ENCODE data around the gene RHD.
A peak's percentile ranks its signal among the peaks of the same experiment; 100 is the strongest.
"Not testable (repeated sequence)": the region's sequence is repeated elsewhere in the genome, so short reads cannot be mapped to it uniquely, and the experiment has no call there.

The RHD gene

GRCh38 chr1:25272238-25272637, at the start of gene RHD:
Gene RHD, plus strand, starts transcription at chr1:25272509. Its CDS starts 39 bp downstream, at chr1:25272548.
- H3K9me3 ChIP-seq (ENCODE audit: control insufficient read depth, insufficient read depth, low read length); H3K9ac ChIP-seq (ENCODE audit: low read depth, low read length); H3K36me3 ChIP-seq (ENCODE audit: control insufficient read depth, insufficient read depth, low read length); H3K27me3 ChIP-seq (ENCODE audit: control insufficient read depth, insufficient read depth, low read length); H3K4me3 ChIP-seq (ENCODE audit: low read depth, low read length); H3K4me1 ChIP-seq (ENCODE audit: control insufficient read depth, insufficient read depth, low read length): not testable (repeated sequence)

DNA sequence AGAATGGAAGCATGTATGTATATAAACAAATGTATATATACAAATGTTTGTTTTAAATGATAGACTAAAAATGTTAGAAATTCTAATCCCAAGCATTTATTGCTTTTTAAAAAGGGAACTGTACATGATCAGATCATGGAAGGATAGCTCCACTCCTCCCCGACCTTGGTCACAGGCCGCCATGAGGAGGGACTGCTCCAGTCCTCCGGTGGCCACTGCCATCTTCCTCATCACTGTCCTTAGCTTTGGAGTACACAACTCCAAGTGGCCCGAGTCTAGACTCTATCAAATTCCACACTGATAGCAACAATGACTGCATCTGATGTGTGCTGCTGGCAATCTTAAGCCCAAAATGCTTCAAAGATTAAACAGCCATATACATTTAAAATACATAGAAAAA, 49.7 kb upstream of the RHD start:
- peaks cover 21% of the 10 kb centered on the region for H3K36me3 ChIP-seq (ENCODE audit: control insufficient read depth, insufficient read depth, low read length)
- H3K27me3 ChIP-seq (ENCODE audit: control insufficient read depth, insufficient read depth, low read length), result no peaks in the 10 kb centered on the region
- no peak overlapping the region for H3K9ac ChIP-seq (ENCODE audit: low read depth, low read length)
- H3K9me3 ChIP-seq (ENCODE audit: control insufficient read depth, insufficient read depth, low read length), result no peaks in the 10 kb centered on the region
- H3K4me1 ChIP-seq (ENCODE audit: control insufficient read depth, insufficient read depth, low read length), result no peaks in the 10 kb centered on the region
- H3K4me3 ChIP-seq (ENCODE audit: low read depth, low read length), result no peak overlapping the region

- Histone ChIP-seq H3K27me3 (ENCODE audit: control insufficient read depth, insufficient read depth, low read length) (no peaks in the 10 kb centered on the region), H3K4me1 (ENCODE audit: control insufficient read depth, insufficient read depth, low read length) (no peaks in the 10 kb centered on the region), H3K36me3 (ENCODE audit: control insufficient read depth, insufficient read depth, low read length) (peaks cover 26% of the 10 kb centered on the region), H3K9me3 (ENCODE audit: control insufficient read depth, insufficient read depth, low read length) (no peaks in the 10 kb centered on the region), H3K4me3 (ENCODE audit: low read depth, low read length) (no peak overlapping the region), H3K9ac (ENCODE audit: low read depth, low read length) (no peak overlapping the region)
These were observed 48.8 kb upstream of the RHD start for GRCh38 chr1:25223471-25223870.

DNA sequence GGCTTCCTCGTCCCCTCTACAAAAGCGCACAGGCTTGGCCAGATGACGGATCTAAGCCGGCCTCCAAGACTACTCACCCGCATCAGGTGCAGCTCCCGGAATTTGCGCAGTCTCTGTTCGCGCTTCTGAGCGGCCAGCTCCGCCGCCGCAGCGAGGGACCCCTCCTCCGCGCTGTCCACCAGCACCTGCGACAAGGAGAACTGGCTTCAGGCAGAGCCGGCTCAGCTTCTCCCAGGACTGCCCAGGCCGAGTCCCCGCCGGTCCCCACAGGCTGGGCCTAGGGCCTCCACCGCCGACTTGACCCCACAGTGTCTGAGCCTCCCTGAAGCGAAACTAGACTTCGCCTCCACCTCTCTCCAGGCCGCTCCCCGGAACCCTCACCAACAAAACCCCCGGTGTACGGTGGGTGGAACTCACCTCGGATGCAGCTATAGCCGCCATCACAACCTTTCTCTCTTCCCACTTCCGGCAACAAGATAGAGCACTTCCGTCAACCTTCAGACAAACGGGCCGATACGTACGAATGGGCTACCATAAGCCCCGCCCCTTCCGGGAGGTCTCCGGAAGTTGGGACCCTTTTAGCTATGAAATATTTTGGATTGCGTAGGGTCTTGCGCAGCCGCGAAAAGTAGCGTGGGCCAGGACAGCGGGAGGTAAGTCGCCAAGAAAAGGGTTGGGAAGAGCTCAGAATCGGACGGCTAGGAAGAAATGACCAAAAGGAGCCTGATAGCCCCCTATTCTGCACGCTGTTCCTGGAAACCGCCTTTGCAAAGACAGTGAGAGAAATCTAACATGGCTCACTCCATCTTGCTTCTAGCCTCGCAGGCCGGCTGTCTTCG, 40.1 kb upstream of the RHD start, which contains the start of gene SYF2:
SYF2 (minus strand) TSS at position 476 of the 839 bp plus-strand sequence; CDS start at position 441, 35 bp downstream.
- Histone ChIP-seq H3K27me3 (ENCODE audit: control insufficient read depth, insufficient read depth, low read length) (no peaks in the 10 kb centered on the region), H3K4me3 (ENCODE audit: low read depth, low read length) (peak within 1 kb of the TSS; percentile 97), H3K4me1 (ENCODE audit: control insufficient read depth, insufficient read depth, low read length) (peaks cover 3% of the 10 kb centered on the region), H3K9me3 (ENCODE audit: control insufficient read depth, insufficient read depth, low read length) (no peaks in the 10 kb centered on the region), H3K9ac (ENCODE audit: low read depth, low read length) (peak within 1 kb of the TSS; percentile 79), H3K36me3 (ENCODE audit: control insufficient read depth, insufficient read depth, low read length) (peaks cover 13% of the 10 kb centered on the region)

- Histone ChIP-seq H3K9me3 (ENCODE audit: control insufficient read depth, insufficient read depth, low read length) (no peaks in the 10 kb centered on the region), H3K4me1 (ENCODE audit: control insufficient read depth, insufficient read depth, low read length) (peaks cover 5% of the 10 kb centered on the region), H3K27me3 (ENCODE audit: control insufficient read depth, insufficient read depth, low read length) (no peaks in the 10 kb centered on the region), H3K9ac (ENCODE audit: low read depth, low read length) (peak overlapping the region; percentile 57), H3K4me3 (ENCODE audit: low read depth, low read length) (peak overlapping the region; percentile 97), H3K36me3 (ENCODE audit: control insufficient read depth, insufficient read depth, low read length) (peaks cover 6% of the 10 kb centered on the region)
These were observed 39.2 kb upstream of the RHD start for GRCh38 chr1:25232866-25233784.

GRCh38 chr1:25235411-25235810, 36.9 kb upstream of the RHD start:
- not testable (repeated sequence) for H3K9ac ChIP-seq (ENCODE audit: low read depth, low read length); H3K27me3 ChIP-seq (ENCODE audit: control insufficient read depth, insufficient read depth, low read length); H3K4me1 ChIP-seq (ENCODE audit: control insufficient read depth, insufficient read depth, low read length); H3K4me3 ChIP-seq (ENCODE audit: low read depth, low read length); H3K9me3 ChIP-seq (ENCODE audit: control insufficient read depth, insufficient read depth, low read length); H3K36me3 ChIP-seq (ENCODE audit: control insufficient read depth, insufficient read depth, low read length)

DNA sequence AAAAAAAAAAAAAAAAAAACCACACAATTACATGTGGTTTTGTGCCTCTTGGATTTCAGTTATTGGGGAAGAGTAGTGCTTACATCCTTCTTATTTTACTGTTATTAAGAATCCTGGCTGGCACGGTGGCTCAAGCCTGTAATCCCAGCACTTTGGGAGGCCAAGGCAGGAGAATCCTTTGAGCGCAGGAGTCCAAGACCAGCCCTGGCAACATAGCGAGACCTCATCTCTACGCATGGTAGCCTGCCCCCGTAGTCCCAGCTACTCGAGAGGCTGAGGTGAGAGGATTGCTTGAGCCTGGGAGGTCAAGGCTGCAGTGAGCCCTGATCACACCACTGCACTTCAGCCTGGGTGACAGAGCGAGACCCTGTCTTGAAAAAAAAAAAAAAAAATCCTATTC, 36.0 kb upstream of the RHD start:
- H3K9me3 ChIP-seq (ENCODE audit: control insufficient read depth, insufficient read depth, low read length); H3K4me3 ChIP-seq (ENCODE audit: low read depth, low read length); H3K36me3 ChIP-seq (ENCODE audit: control insufficient read depth, insufficient read depth, low read length); H3K9ac ChIP-seq (ENCODE audit: low read depth, low read length); H3K27me3 ChIP-seq (ENCODE audit: control insufficient read depth, insufficient read depth, low read length): not testable (repeated sequence)
- H3K4me1 ChIP-seq (ENCODE audit: control insufficient read depth, insufficient read depth, low read length), result peaks cover 11% of the 10 kb centered on the region

DNA sequence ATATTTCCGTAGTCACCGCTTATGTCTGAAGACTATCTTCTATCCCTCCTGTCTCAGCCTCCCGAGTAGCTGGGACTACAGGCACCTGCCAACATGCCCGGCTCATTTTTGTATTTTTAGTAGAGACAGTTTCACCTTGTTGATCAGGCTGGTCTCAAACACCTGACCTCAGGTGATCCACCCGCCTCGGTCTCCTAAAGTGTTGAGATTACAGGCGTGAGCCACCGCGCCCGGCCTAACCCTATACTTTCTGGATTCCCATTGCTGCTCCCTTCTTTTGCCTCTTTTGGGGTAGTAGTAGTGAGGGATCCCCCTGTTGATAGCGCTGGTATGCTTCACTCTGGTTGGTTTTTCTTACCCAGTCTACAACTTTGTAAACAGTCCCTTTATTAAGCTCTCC, 34.3 kb upstream of the RHD start:
- Histone ChIP-seq H3K9ac (ENCODE audit: low read depth, low read length) (no peak overlapping the region), H3K9me3 (ENCODE audit: control insufficient read depth, insufficient read depth, low read length) (no peaks in the 10 kb centered on the region), H3K4me1 (ENCODE audit: control insufficient read depth, insufficient read depth, low read length) (peaks cover 11% of the 10 kb centered on the region), H3K36me3 (ENCODE audit: control insufficient read depth, insufficient read depth, low read length) (peaks cover 8% of the 10 kb centered on the region), H3K27me3 (ENCODE audit: control insufficient read depth, insufficient read depth, low read length) (no peaks in the 10 kb centered on the region), H3K4me3 (ENCODE audit: low read depth, low read length) (no peak overlapping the region)

DNA sequence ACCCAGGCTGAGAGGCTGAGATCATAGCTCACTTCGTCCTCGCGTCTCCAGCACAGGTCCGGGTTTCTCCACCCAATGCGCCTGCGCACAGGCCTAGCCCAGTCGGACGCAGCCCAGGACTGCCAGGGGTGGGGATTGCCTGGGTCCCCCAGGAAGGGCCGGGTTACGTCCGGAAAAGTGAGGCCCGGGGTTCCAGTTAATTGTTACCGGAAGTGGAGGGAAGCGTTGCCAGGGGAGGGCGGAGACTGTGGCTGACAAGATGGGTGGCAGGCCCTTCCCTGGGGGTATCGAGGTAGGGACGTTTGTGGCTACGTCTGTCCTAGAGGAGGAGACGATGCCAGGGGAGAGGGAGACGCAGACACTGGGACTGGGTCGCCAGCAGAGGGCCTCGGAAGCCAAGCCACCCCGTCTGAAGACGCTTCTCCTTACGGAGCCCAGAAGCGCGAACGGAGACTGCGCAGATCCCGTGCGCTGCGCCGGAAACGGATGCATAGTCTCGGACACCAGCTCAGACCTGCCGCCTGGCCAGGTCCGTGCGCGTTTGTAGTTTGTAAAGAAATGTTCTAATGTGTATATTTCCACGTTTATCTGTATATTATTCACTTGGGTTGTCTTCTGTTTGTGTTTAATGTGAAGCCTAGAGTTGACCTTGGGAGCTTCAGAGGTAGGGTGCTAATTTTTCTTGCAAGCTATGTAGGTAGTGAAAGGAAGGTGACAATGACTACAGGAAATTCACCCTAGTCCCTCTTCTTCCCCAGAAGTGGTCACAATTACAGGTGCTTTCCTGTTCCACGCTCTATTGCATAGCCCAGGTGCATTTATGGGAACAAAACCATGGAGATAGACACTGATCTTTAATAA, 32.4 kb upstream of the RHD start:
- peak overlapping the region; percentile 94 for H3K4me3 ChIP-seq (ENCODE audit: low read depth, low read length)
- H3K36me3 ChIP-seq (ENCODE audit: control insufficient read depth, insufficient read depth, low read length), result peaks cover 20% of the 10 kb centered on the region
- no peaks in the 10 kb centered on the region for H3K9me3 ChIP-seq (ENCODE audit: control insufficient read depth, insufficient read depth, low read length)
- H3K27me3 ChIP-seq (ENCODE audit: control insufficient read depth, insufficient read depth, low read length), result no peaks in the 10 kb centered on the region
- peak overlapping the region; percentile 81 for H3K9ac ChIP-seq (ENCODE audit: low read depth, low read length)
- H3K4me1 ChIP-seq (ENCODE audit: control insufficient read depth, insufficient read depth, low read length), result peaks cover 8% of the 10 kb centered on the region

- no peaks in the 10 kb centered on the region for H3K9me3 ChIP-seq (ENCODE audit: control insufficient read depth, insufficient read depth, low read length)
- no peaks in the 10 kb centered on the region for H3K27me3 ChIP-seq (ENCODE audit: control insufficient read depth, insufficient read depth, low read length)
- peaks cover 6% of the 10 kb centered on the region for H3K4me1 ChIP-seq (ENCODE audit: control insufficient read depth, insufficient read depth, low read length)
- no peak overlapping the region for H3K9ac ChIP-seq (ENCODE audit: low read depth, low read length)
- H3K36me3 ChIP-seq (ENCODE audit: control insufficient read depth, insufficient read depth, low read length), result peaks cover 26% of the 10 kb centered on the region
- H3K4me3 ChIP-seq (ENCODE audit: low read depth, low read length), result no peak overlapping the region
These were observed 28.4 kb upstream of the RHD start for GRCh38 chr1:25243907-25244306.

GRCh38 chr1:25245393-25245792, 26.9 kb upstream of the RHD start:
- Histone ChIP-seq H3K9me3 (ENCODE audit: control insufficient read depth, insufficient read depth, low read length) (no peaks in the 10 kb centered on the region), H3K4me3 (ENCODE audit: low read depth, low read length) (peak overlapping the region; percentile 99), H3K4me1 (ENCODE audit: control insufficient read depth, insufficient read depth, low read length) (peaks cover 2% of the 10 kb centered on the region), H3K36me3 (ENCODE audit: control insufficient read depth, insufficient read depth, low read length) (peaks cover 26% of the 10 kb centered on the region), H3K27me3 (ENCODE audit: control insufficient read depth, insufficient read depth, low read length) (no peaks in the 10 kb centered on the region), H3K9ac (ENCODE audit: low read depth, low read length) (no peak overlapping the region)
